Esophagus (tissue), 2 donors: ENCODE results near the gene ITGA2B. TPM values are rescaled to one million over a fixed set of nuclear protein-coding genes. Genes with fewer than 3 reads are reported as not detected.
"Not testable (repeated sequence)": the region's sequence is repeated elsewhere in the genome, so short reads cannot be mapped to it uniquely, and the experiment has no call there.

Experiments used
- H3K27ac ChIP-seq, 2 donors: one replicate each; pipeline ENCODE4 v1.5.1; 2013; ENCODE audit warnings: low read depth in 2 of 2, mild to moderate bottlenecking in 2 of 2, inconsistent platforms in 1 of 2, low read length in 1 of 2, moderate library complexity in 1 of 2
- H3K27me3 ChIP-seq, 2 donors: one replicate each; pipeline ENCODE4 v1.6.1; 2013; ENCODE audit warnings: low read length in 2 of 2, control low read depth in 1 of 2, mild to moderate bottlenecking in 1 of 2; ENCODE audit not compliant: insufficient read depth in 2 of 2, control insufficient read depth in 1 of 2
- H3K36me3 ChIP-seq, 2 donors: one replicate each; pipeline ENCODE4 v1.6.1; 2013; ENCODE audit warnings: low read length in 1 of 2; ENCODE audit not compliant: control insufficient read depth in 2 of 2, insufficient read depth in 2 of 2
- H3K4me1 ChIP-seq, 2 donors: one replicate each; pipeline ENCODE4 v1.6.1; 2013; ENCODE audit warnings: low read length in 1 of 2; ENCODE audit not compliant: control insufficient read depth in 2 of 2, insufficient read depth in 2 of 2
- H3K4me3 ChIP-seq, 2 donors: one replicate each; pipeline ENCODE4 v1.5.1; 2013; ENCODE audit warnings: low read length in 2 of 2, mild to moderate bottlenecking in 2 of 2, low read depth in 1 of 2, moderate library complexity in 1 of 2
- H3K9me3 ChIP-seq, 2 donors: one replicate each; pipeline ENCODE4 v1.6.1; 2013; ENCODE audit warnings: mild to moderate bottlenecking in 2 of 2, low read depth in 1 of 2, low read length in 1 of 2, moderate library complexity in 1 of 2; ENCODE audit not compliant: control insufficient read depth in 2 of 2, insufficient read depth in 1 of 2
- WGBS, 2 donors: extraction: QIAGEN DNeasy Blood & Tissue Kit; methylation state at CpG; one replicate each; pipeline ENCODE4 v1.1.7; 2013; 5-methylcytosine and 5-hydroxymethylcytosine counted together
- polyA plus RNA-seq, 2 donors: library from polyadenylated mRNA; stranded (reverse); fragments of 200-250 nt; gene quantifications; one replicate each; pipeline ENCODE4 v1.2.3, GENCODE V29; 2013
- donor health status: healthy with polysubstance abuse.
- donor health status: Bipolar disorder and iron deficiency.

ITGA2B gene
- polyA plus RNA-seq, 2 donors, result 0.27 to 0.84 TPM

DNA sequence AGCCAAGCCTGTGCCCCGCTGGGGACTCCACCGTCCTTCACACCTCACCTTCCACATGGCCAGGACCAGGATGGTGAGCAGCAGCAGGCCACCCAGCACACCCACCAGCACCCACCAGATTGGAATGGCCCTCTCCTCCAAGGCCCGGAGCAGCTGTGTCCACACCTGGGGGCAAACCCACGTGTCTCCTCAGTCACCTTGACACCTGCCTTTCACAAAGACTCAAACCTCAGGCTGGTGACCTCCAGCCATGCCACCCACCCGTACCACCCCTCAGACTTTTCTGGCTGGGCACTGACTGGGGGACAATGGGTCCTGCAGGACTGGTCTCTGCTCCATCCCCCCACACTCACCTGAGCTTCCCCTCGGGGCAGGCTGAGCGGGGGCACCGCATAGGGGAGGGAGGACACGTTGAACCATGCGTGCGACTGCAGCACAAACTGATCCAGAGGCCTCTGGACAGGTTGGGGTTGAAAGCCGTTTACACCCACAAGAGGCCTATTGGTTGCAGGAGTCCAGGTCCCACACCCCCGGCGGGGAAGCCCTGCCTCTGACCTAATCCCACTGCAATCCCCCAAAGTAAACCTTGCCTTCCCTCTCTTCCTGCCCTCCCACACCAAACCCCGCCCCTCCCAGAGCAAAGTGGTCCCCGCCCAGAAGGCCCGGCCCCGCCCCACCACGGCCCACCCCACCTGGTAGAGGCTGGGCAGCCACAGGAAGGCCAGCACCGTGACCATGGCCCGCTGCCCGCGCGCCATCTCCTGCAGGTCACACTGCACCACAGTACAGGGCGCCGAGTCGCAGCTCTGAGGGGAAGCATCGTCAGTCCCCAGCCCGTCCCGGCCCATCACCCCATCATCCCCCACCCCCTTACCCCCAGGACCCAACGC lies 14.9 kb downstream of the ITGA2B start:
- WGBS, 2 donors, result 32 to 36% methylated on average over 28 to 31 of the region's 31 CpGs

DNA sequence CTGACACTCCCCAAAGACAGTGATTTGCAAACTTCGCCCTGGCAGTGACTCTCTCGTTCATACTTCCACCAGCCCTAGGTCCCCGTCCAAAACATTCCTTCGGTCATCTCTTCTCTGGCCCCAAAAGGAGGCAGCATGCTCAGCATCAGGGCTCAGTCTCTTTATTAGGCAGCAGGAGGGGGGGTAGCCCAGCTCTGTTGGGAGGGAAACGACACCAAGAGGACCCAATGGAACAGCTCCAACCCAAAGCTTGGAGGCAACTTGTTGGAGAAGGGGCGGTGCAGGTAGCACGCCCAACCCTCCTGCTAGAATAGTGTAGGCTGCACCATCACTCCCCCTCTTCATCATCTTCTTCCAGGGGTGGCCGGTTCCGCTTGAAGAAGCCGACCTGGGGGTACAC lies 17.4 kb downstream of the ITGA2B start:
- Histone ChIP-seq H3K36me3 (no peaks in the 10 kb centered on the region), H3K4me1 (peaks cover 4 to 6% of the 10 kb centered on the region in 2 donors), H3K27ac (no peak overlapping the region), H3K27me3 (no peaks in the 10 kb centered on the region), H3K9me3 (no peaks in the 10 kb centered on the region), H3K4me3 (no peak overlapping the region)
- WGBS, 2 donors, result 70 to 74% methylated on average over 10 of the region's 10 CpGs

More for the DNA sequence above, 14.9 kb downstream of the ITGA2B start:
- H3K4me1 ChIP-seq, result peaks cover 4 to 6% of the 10 kb centered on the region in 2 donors
- H3K27me3 ChIP-seq, result no peaks in the 10 kb centered on the region
- H3K36me3 ChIP-seq, result no peaks in the 10 kb centered on the region
- H3K9me3 ChIP-seq, result no peaks in the 10 kb centered on the region
- no peak overlapping the region for H3K4me3 ChIP-seq
- H3K27ac ChIP-seq, result no peak overlapping the region

DNA sequence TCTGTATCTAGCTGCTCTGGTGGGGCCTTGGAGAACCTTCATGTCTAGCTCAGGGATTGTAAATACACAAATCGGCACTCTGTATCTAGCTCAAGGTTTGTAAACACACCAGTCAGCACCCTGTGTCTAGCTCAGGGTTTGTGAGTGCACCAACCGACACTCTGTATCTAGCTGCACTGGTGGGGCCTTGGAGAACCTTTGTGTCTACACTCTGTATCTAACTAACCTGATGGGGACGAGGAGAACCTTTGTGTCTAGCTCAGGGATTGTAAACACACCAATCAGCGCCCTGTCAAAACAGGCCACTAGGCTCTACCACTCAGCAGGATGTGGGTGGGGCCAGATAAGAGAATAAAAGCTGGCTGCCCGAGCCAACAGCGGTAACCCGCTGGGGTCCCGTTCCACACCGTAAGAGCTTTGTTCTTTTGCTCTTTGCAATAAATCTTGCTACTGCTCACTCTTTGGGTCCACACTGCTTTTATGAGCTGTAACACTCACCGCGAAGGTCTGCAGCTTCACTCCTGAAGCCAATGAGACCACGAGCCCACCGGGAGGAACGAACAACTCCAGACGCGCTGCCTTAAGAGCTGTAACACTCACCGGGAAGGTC lies 19.9 kb downstream of the ITGA2B start:
- H3K9me3 ChIP-seq, H3K27me3 ChIP-seq, H3K36me3 ChIP-seq, H3K27ac ChIP-seq, H3K4me3 ChIP-seq, H3K4me1 ChIP-seq: not testable (repeated sequence)
- 63 to 70% methylated on average over 17 of the region's 17 CpGs for WGBS, 2 donors

DNA sequence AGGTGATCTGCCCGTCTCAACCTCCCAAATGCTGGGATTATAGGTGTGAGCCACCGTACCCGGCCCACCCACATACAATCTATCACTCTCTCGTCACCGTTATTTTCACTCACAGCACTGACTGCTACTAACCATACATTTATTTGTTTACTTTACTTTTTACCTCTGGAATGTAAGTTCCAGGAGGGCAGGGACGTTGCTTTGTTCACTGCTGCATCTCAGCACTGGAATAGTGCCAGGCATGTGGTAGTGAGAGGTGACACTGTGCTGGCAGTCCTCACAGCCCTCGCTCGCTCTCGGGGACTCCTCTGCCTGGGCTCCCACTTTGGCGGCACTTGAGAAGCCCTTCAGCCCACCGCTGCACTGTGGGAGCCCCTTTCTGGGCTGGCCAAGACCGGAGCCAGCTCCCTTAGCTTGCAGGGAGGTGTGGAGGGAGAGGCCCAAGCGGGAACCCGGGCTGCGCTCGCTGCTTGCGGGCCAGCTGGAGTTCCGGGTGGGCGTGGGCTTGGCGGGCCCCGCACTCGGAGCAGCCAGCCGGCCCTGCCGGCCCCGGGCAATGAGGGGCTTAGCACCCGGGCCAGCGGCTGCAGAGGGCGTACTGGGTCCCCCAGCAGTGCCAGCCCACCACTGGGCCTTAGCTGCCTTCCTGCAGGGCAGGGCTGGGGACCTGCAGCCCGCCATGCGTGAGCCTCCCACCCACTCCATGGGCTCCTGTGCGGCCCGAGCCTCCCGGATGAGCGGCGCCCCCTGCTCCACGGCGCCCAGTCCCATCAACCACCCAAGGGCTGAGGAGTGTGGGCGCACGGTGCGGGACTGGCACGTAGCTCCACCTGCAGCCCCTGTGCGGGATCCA lies 20.8 kb downstream of the ITGA2B start:
- H3K27me3 ChIP-seq, H3K4me3 ChIP-seq, H3K27ac ChIP-seq, H3K36me3 ChIP-seq, H3K4me1 ChIP-seq, H3K9me3 ChIP-seq: not testable (repeated sequence)
- 83 to 89% methylated on average over 40 to 42 of the region's 42 CpGs for WGBS, 2 donors

DNA sequence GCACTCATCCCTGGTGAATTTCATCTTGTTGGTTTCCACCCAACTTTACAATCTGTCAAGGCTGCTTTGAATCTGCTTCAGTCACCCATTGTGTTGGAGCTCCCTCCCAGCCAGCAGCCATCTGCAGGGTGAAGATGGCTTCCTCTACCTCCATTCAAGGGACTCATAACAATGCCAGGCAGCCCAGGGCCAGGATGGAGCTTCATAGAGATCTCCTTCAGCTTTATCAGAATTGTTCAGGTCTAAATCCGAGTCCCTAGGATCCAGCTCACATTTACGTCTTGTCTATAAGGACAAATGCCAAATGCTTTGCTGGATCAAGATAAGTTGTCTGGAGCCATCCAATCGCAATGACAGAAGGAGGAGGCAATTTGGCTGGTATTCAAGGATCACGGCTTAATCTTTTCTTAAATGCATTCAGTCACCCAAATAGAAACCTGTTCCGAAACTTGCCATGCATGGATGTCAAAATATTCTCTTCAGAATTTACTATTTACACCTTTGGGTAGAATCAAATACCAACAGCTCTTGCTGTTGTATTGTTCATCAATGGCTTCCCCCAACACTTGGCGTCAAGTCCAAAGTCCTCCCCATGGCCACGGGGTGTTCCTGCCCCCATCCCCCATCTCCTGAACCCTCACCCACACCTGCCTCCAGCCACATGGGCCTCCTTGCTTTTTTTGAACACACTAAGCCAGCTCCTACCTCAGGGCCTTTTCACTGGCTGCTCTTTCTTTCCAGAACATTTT lies 22.0 kb downstream of the ITGA2B start:
- peak overlapping the region; percentile 58 to 70 for H3K27ac ChIP-seq
- H3K36me3 ChIP-seq, result no peaks in the 10 kb centered on the region
- H3K27me3 ChIP-seq, result no peaks in the 10 kb centered on the region
- H3K9me3 ChIP-seq, result no peaks in the 10 kb centered on the region
- H3K4me1 ChIP-seq, result peaks cover 0 to 2% of the 10 kb centered on the region in 2 donors
- H3K4me3 ChIP-seq, result no peak overlapping the region
- 37 to 46% methylated on average over 7 of the region's 7 CpGs for WGBS, 2 donors

DNA sequence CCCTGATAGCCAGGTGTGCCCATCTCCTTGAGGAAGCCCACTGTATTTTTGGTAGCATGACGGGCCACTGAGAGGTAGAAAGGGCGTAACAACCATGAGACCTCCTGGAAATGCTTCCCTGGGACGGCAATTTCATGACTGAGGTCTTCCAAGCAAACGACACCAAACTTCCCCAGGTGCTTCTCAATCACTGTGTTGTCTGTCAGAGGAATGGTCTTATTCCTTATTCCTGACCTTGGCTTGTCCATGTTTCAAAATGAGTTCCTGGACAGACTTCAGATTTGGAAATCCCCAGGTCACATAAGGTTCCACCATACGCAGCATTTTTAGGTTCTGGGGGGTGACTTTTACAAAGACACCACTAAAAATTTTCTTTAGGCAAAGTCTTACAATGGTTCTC lies 24.4 kb downstream of the ITGA2B start:
- not testable (repeated sequence) for H3K4me3 ChIP-seq, H3K27ac ChIP-seq, H3K27me3 ChIP-seq, H3K36me3 ChIP-seq, H3K9me3 ChIP-seq, H3K4me1 ChIP-seq
- 84 to 89% methylated on average over 5 of the region's 5 CpGs for WGBS, 2 donors

DNA sequence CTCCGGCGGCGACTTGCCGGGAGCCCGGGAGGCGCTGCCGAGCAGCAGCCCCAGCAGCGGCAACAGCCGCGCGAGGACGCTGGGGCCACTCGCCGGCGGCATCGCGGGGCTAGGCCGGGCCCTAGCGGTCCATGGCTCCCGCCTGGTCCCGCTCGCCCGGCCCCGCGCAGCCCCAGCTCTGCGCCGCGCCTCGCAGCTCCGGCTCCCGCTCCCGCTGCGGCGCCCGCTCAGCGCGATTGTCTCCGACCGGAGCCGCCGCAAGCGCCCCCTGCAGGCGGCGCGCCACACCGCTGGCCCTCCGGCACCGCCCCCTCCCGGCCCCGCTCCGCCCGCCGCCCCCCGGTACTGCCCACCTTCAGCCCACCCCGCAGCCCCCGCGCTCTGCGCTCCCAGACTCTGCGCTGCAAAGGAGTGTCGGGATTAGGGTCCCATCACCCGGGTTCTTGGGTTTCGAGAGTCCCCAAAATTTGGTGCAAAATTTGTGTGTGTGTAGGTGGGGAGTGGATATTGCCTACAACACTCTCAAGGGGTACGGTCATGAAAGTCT lies 25.8 kb downstream of the ITGA2B start, which contains the start of gene FAM171A2:
FAM171A2 (minus strand) TSS at position 241 of the 547 bp plus-strand sequence; CDS start at position 102, 139 bp downstream.
- H3K27me3 ChIP-seq, result no peaks in the 10 kb centered on the region
- H3K27ac ChIP-seq, result no peak within 1 kb of the TSS
- no peaks in the 10 kb centered on the region for H3K36me3 ChIP-seq
- H3K4me3 ChIP-seq, result peak within 1 kb of the TSS; percentile 49 to 60
- H3K9me3 ChIP-seq, result no peaks in the 10 kb centered on the region
- peaks cover 0 to 2% of the 10 kb centered on the region in 2 donors for H3K4me1 ChIP-seq
- 1% methylated on average over 47 to 63 of the region's 63 CpGs for WGBS, 2 donors

DNA sequence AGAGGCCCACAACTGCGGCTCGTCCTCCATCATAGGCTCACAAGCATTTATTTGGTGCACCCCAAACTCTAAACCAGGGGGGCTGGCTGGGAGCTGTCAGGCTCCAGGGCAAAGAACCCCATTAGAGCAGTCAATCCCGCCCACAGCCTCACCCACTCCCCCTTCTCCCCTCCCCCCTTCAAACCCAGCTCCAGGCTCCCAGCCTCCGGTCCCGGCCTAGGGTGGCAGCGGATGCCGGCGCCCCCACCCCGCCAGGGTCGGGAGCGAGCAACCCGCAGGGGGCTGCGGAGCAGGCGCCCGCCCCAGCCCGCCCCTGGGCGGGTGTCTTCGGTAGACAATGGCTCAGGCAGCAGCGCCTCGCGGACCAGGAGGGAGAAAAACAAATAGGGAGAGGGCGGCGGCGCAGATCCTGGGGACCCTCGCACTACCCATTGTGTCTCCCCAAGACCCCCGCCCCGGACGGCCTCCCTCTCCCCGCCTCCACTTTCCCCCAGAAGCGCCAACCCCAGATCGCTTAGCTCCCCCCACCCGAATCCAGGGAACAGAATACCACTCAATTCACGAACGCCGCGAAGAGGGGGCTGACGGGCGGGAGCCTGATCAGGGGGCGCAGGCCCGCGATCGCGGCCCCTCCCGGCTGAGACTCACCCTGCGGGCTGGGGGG lies 26.4 kb downstream of the ITGA2B start:
- H3K27me3 ChIP-seq, result no peaks in the 10 kb centered on the region
- no peaks in the 10 kb centered on the region for H3K36me3 ChIP-seq
- peak overlapping the region; percentile 49 to 60 for H3K4me3 ChIP-seq
- H3K27ac ChIP-seq, result no peak overlapping the region
- no peaks in the 10 kb centered on the region for H3K9me3 ChIP-seq
- peaks cover 0 to 2% of the 10 kb centered on the region in 2 donors for H3K4me1 ChIP-seq
- 1% methylated on average over 37 to 45 of the region's 45 CpGs for WGBS, 2 donors
